HepG2 (cell line): ENCODE measurements around the gene SNX6. TPM values are rescaled to one million over a fixed set of nuclear protein-coding genes. Genes with fewer than 3 reads are reported as not detected.

ENCODE experiments used
- ATAC-seq: fragments of 200-7000 bp; cut with Tn5 transposase; 3 replicates; pipeline ENCODE4 v1.9.1; 2020; ENCODE audit warnings: mild to moderate bottlenecking, moderate library complexity
- BruUV-seq: library from RNA; stranded (reverse); fragments of 400-500 nt; replicated peaks from 2 replicates; lab custom pipeline; 2021; lab: Mats Ljungman, UMichigan
- CTCF ChIA-PET: fragments of 300-600 bp; formaldehyde crosslinking; extraction: SDS; loops from one replicate; lab custom pipeline; 2021; ENCODE audit warnings: low total read pairs, inconsistent platforms, low intra/inter-chr PET ratio; lab: Yijun Ruan, JAX
- POLR2A ChIA-PET: fragments of 350-600 bp; sonication (Branson Sonifier 250); formaldehyde crosslinking; loops from one replicate; lab custom pipeline; 2020; ENCODE audit warnings: antibody characterized with exemption, inconsistent platforms; lab: Yijun Ruan, JAX
- DNase-seq: peaks from one replicate; pipeline ENCODE4 v3.0.0-alpha.2; 2015; ENCODE audit warnings: low spot score
- FAIRE-seq: peaks from 3 replicates; lab custom pipeline; 2011; peaks lifted over from hg19 to GRCh38; lab: Jason Lieb, UNC
- H2AFZ ChIP-seq: one replicate; pipeline ENCODE4 v1.6.1; 2011; ENCODE audit warnings: low read length, inconsistent platforms
- H3K27ac ChIP-seq: fragments of 300-600 bp; 3 replicates; pipeline ENCODE4 v1.8.0; 2011; ENCODE audit warnings: mixed run types, mild to moderate bottlenecking, mixed read lengths, low read length, inconsistent platforms; ENCODE audit not compliant: insufficient read depth; ENCODE audit errors: extremely low read length
- H3K27me3 ChIP-seq, 2 experiments: fragments of 200-600 bp in 1 of 2; 2 replicates in 1 of 2; 3 replicates in 1 of 2; pipeline versions ENCODE4 v1.6.0 to v1.8.0; 2011; ENCODE audit warnings: low read length in 2 of 2, mild to moderate bottlenecking in 2 of 2, moderate library complexity in 2 of 2, inconsistent platforms in 1 of 2; ENCODE audit not compliant: insufficient read depth in 2 of 2, control insufficient read depth in 1 of 2
- H3K36me3 ChIP-seq, 2 experiments: fragments of 200-600 bp in 1 of 2; replicated peaks in 1 of 2; 2 replicates in 1 of 2; 3 replicates in 1 of 2; pipeline versions ENCODE4 v1.5.1 to v1.8.0; 2011; ENCODE audit warnings: low read length in 2 of 2, inconsistent platforms in 1 of 2; ENCODE audit not compliant: insufficient read depth in 2 of 2, control insufficient read depth in 1 of 2
- H3K4me1 ChIP-seq: 2 replicates; pipeline ENCODE4 v1.5.1; 2012; ENCODE audit warnings: low read length, inconsistent platforms; ENCODE audit not compliant: insufficient read depth
- H3K4me2 ChIP-seq: 2 replicates; pipeline ENCODE4 v1.6.0; 2011; ENCODE audit warnings: low read depth, low read length, inconsistent platforms
- H3K4me3 ChIP-seq, 3 experiments: fragments of 200-600 bp in 1 of 3; sonication (generic), shearing (Covaris generic) in 1 of 3; replicated peaks in 1 of 3; 2 replicates each; pipeline ENCODE4 v1.5.1; 2011 to 2016; ENCODE audit warnings: low read length in 3 of 3, inconsistent platforms in 2 of 3, low read depth in 2 of 3, mild to moderate bottlenecking in 2 of 3, control low read depth in 1 of 3, mixed read lengths in 1 of 3; ENCODE audit not compliant: insufficient read depth in 1 of 3
- H3K79me2 ChIP-seq: one replicate; pipeline ENCODE4 v1.6.1; 2011; ENCODE audit warnings: low read length, inconsistent platforms; ENCODE audit not compliant: insufficient read depth
- H3K9ac ChIP-seq: 2 replicates; pipeline ENCODE4 v1.6.0; 2011; ENCODE audit warnings: mild to moderate bottlenecking, low read depth, low read length, inconsistent platforms; ENCODE audit not compliant: insufficient read depth
- H3K9me3 ChIP-seq: 2 replicates; pipeline ENCODE4 v1.5.1; 2012; ENCODE audit warnings: mild to moderate bottlenecking, low read length
- H4K20me1 ChIP-seq: 2 replicates; pipeline ENCODE4 v1.6.0; 2011; ENCODE audit warnings: inconsistent platforms, mild to moderate bottlenecking, low read length, moderate library complexity; ENCODE audit not compliant: insufficient read depth
- CTCF ChIP-seq: sonication (generic); formaldehyde crosslinking; IDR thresholded peaks from 2 replicates; pipeline ENCODE4 v1.5.0; 2020; ENCODE audit warnings: mild to moderate bottlenecking, missing genetic modification reagents, moderate library complexity
- ELF1 ChIP-seq: sonication (generic); formaldehyde crosslinking; IDR thresholded peaks from 2 replicates; pipeline ENCODE4 v1.4.0; 2020; ENCODE audit warnings: missing genetic modification reagents
- HMGA1 ChIP-seq: sonication (generic); formaldehyde crosslinking; conservative IDR thresholded peaks from 2 replicates; pipeline ENCODE4 v1.4.0; 2020; ENCODE audit warnings: missing genetic modification reagents
- IRF2 ChIP-seq: IDR thresholded peaks from 2 replicates; pipeline ENCODE4 v1.6.1; 2018; ENCODE audit warnings: missing genetic modification reagents, missing compliant biosample characterization
- PRMT3 ChIP-seq: sonication (generic); formaldehyde crosslinking; IDR thresholded peaks from 2 replicates; pipeline ENCODE4 v1.8.1; 2022; ENCODE audit warnings: low read depth, mild to moderate bottlenecking, moderate library complexity, missing genetic modification reagents, borderline replicate concordance
- SIN3A ChIP-seq: IDR thresholded peaks from 2 replicates; pipeline ENCODE4 v1.6.1; 2011; ENCODE audit warnings: low read depth, mild to moderate bottlenecking, control low read depth, low read length, borderline replicate concordance
- ZMYM2 ChIP-seq: sonication (generic); formaldehyde crosslinking; IDR thresholded peaks from 2 replicates; pipeline ENCODE4 v1.8.0; 2022; ENCODE audit warnings: mild to moderate bottlenecking, missing genetic modification reagents
- ZNF143 ChIP-seq: sonication (generic); formaldehyde crosslinking; IDR thresholded peaks from 2 replicates; pipeline ENCODE4 v1.4.0; 2020; ENCODE audit warnings: missing genetic modification reagents
- ZNF343 ChIP-seq: sonication (generic); formaldehyde crosslinking; IDR thresholded peaks from 2 replicates; pipeline ENCODE4 v1.4.0; 2020; ENCODE audit warnings: mild to moderate bottlenecking, missing genetic modification reagents
- ZSCAN25 ChIP-seq: sonication (generic); formaldehyde crosslinking; IDR thresholded peaks from 2 replicates; pipeline ENCODE4 v1.8.0; 2022; ENCODE audit warnings: mild to moderate bottlenecking, missing genetic modification reagents
- WGBS: methylation state at CpG from one replicate; pipeline ENCODE4 v1.1.6; 2017; ENCODE audit warnings: low lambda C conversion rate; 5-methylcytosine and 5-hydroxymethylcytosine counted together
- in situ Hi-C: cut with HindIII; loops from 2 replicates; pipeline ENCODE4 v1.10.0; 2017; ENCODE audit warnings: low pct_unique_long_range_greater_than_20kb; ENCODE audit not compliant: extremely low pct_ligation_motif_present
- intact Hi-C: fragments of 100-400 bp; cut with micrococcal nuclease; formaldehyde crosslinking; loops from one replicate; pipeline ENCODE4 v1.10.0; 2022; ENCODE audit not compliant: unreplicated experiment
- polyA plus RNA-seq, 8 experiments: library from polyadenylated mRNA; depleted of rRNA in 3 of 8; stranded (reverse) in 7 of 8; unstranded in 1 of 8; fragments of >200 nt; fragmentation: Illumina TruSeq in 4 of 8; extraction: Trizol in 4 of 8; gene quantifications; 2 replicates each; pipeline versions ENCODE4 v1.2.1 to v1.2.3, GENCODE V29; 2011 to 2016; ENCODE audit warnings: low read depth in 4 of 8, missing spikeins in 1 of 8, mixed read lengths in 1 of 8; ENCODE audit not compliant: insufficient read depth in 1 of 8
- total RNA-seq, 5 experiments: library from RNA; depleted of rRNA; stranded (reverse); fragments of >200 nt; fragmentation: Illumina TruSeq; extraction: Trizol; gene quantifications; 2 replicates each; pipeline ENCODE4 v1.2.3, GENCODE V29; 2016; ENCODE audit warnings: low read depth in 1 of 5

The SNX6 gene
- total and polyA plus RNA-seq, 2 of the 13 experiments (the other 11 are each of a cell fraction or from before 2014, with no cell fraction given): 92.3 to 169 TPM

GRCh38 chr14:34673702-34674101 lies 43.8 kb upstream of the SNX6 start:
- no peak for DNase-seq
- Histone ChIP-seq H3K27ac (no peak overlapping the region), H2AFZ (no peak overlapping the region), H3K4me2 (no peak overlapping the region), H3K4me1 (peaks cover 28% of the 10 kb centered on the region), H3K27me3 (no peaks in the 10 kb centered on the region; a peak in 1 of 5 replicates), H3K79me2 (no peaks in the 10 kb centered on the region), H3K9ac (no peak overlapping the region), H3K9me3 (no peaks in the 10 kb centered on the region), H3K4me3 (no peak overlapping the region), H3K36me3 (no peaks in the 10 kb centered on the region), H4K20me1 (no peaks in the 10 kb centered on the region)
- WGBS: 2% methylated on average over 1 of the region's 1 CpG
- ATAC-seq: no peak
- in situ Hi-C loops: loop anchor here (5.0 kb wide), 2 partner anchors 49 to 744 kb away; no protein-coding TSS in a partner anchor
- intact Hi-C loops: loop anchor here (2.0 to 10.0 kb wide), 5 partner anchors 241 to 749 kb away; partner anchors contain the start of genes PPP2R3C, PRORP and SRP54
- no TSS peak for BruUV-seq
- ChIA-PET CTCF (interaction anchor here (2.1 to 6.6 kb wide), 2 partner anchors 48 to 749 kb away, joined by 11 to 203 read pairs; no protein-coding TSS in a partner anchor), POLR2A (no interaction called here)
- TF ChIP-seq HMGA1 (CRISPR knock-in tag): no peak
- TF ChIP-seq ELF1 (CRISPR knock-in tag): no peak
- no peak for TF ChIP-seq ZNF343
- TF ChIP-seq IRF2: no peak
- TF ChIP-seq SIN3A: no peak
- TF ChIP-seq CTCF (CRISPR knock-in tag): 0 out of 2 replicates have a peak, but pooled peaks have one; percentile 1
- FAIRE-seq: no peak

- H3K9ac ChIP-seq: no peak overlapping the region
- 5% methylated on average over 6 of the region's 6 CpGs for WGBS
- no TSS peak for BruUV-seq
- H4K20me1 ChIP-seq: no peaks in the 10 kb centered on the region
- H3K4me2 ChIP-seq: no peak overlapping the region
- ChIA-PET POLR2A (no interaction called here), CTCF (interaction anchor here (0.9 to 6.6 kb wide), 4 partner anchors 50 to 751 kb away, joined by 3 to 203 read pairs (median 7); no protein-coding TSS in a partner anchor)
- no peak for ATAC-seq
- DNase-seq: no peak
- H3K4me3 ChIP-seq: no peak overlapping the region
- H3K27ac ChIP-seq: no peak overlapping the region
- H3K9me3 ChIP-seq: no peaks in the 10 kb centered on the region
- no peaks in the 10 kb centered on the region for H3K36me3 ChIP-seq
- H2AFZ ChIP-seq: peak overlapping the region; percentile 71
- H3K79me2 ChIP-seq: no peaks in the 10 kb centered on the region
- TF ChIP-seq PRMT3 (CRISPR knock-in tag): no peak
- no peak for TF ChIP-seq ZNF143 (CRISPR knock-in tag)
- no peak for TF ChIP-seq ZMYM2
- no peak for TF ChIP-seq ZSCAN25 (CRISPR knock-in tag)
- no peak for FAIRE-seq
- intact Hi-C loops: loop anchor here (1.0 to 10.0 kb wide), 7 partner anchors 52 to 751 kb away; partner anchors contain the start of genes PPP2R3C, PRORP and SRP54
- peaks cover 14% of the 10 kb centered on the region for H3K4me1 ChIP-seq
- in situ Hi-C loops: loop anchor here (5.0 kb wide), 2 partner anchors 51 to 746 kb away; no protein-coding TSS in a partner anchor
- H3K27me3 ChIP-seq: peaks cover 0 to 4% of the 10 kb centered on the region in 2 experiments; a peak in 1 of 5 replicates
Measured at GRCh38 chr14:34671716-34672115, 41.8 kb upstream of the SNX6 start.
